Natural killer cell (primary cell): ENCODE data around the gene HES3. TPM values are rescaled to one million over a fixed set of nuclear protein-coding genes. Genes with fewer than 3 reads are reported as not detected.

ENCODE experiments used
- ATAC-seq, 3 donors: fragments of 150-1000 bp in 2 of 3; fragments of 200-7000 bp in 1 of 3; cut with Tn5 transposase; 1 replicate in 1 of 3; 2 replicates in 2 of 3; pipeline ENCODE4 v1.10.0; 2021; ENCODE audit warnings: mild to moderate bottlenecking in 2 of 3, moderate library complexity in 2 of 3
- DNase-seq, 2 donors: peaks; one replicate each; pipeline versions ENCODE4 v3.0.0 to v3.0.0-alpha.2; 2013 to 2021; ENCODE audit warnings: mixed read lengths in 1 of 2
- H3K27ac ChIP-seq: one replicate; pipeline ENCODE4 v1.5.1; 2013; ENCODE audit warnings: mild to moderate bottlenecking, low read length
- H3K27me3 ChIP-seq: one replicate; pipeline ENCODE4 v1.6.1; 2013; ENCODE audit warnings: low read length; ENCODE audit not compliant: control insufficient read depth, insufficient read depth
- H3K36me3 ChIP-seq: one replicate; pipeline ENCODE4 v1.6.1; 2013; ENCODE audit warnings: low read length; ENCODE audit not compliant: control insufficient read depth, insufficient read depth
- H3K4me1 ChIP-seq: one replicate; pipeline ENCODE4 v1.6.1; 2013; ENCODE audit warnings: low read length; ENCODE audit not compliant: control insufficient read depth, insufficient read depth
- H3K4me3 ChIP-seq: one replicate; pipeline ENCODE4 v1.5.1; 2013; ENCODE audit warnings: low read length
- H3K9me3 ChIP-seq: one replicate; pipeline ENCODE4 v1.6.1; 2013; ENCODE audit warnings: low read length; ENCODE audit not compliant: control insufficient read depth, insufficient read depth
- H3K27ac Mint-ChIP-seq, 2 donors: one replicate each; pipeline ENCODE4 v1.8.0; 2022; ENCODE audit warnings: mild to moderate bottlenecking in 2 of 2, mixed read lengths in 2 of 2, moderate library complexity in 1 of 2
- H3K27me3 Mint-ChIP-seq, 2 donors: one replicate each; pipeline ENCODE4 v1.8.0; 2022; ENCODE audit warnings: low read depth in 2 of 2, mixed read lengths in 2 of 2
- H3K36me3 Mint-ChIP-seq: one replicate; pipeline ENCODE4 v1.8.0; 2022; ENCODE audit warnings: mixed read lengths
- H3K4me1 Mint-ChIP-seq, 2 donors: one replicate each; pipeline ENCODE4 v1.8.0; 2022; ENCODE audit warnings: mixed read lengths in 2 of 2
- H3K4me3 Mint-ChIP-seq: one replicate; pipeline ENCODE4 v1.8.0; 2022; ENCODE audit warnings: mild to moderate bottlenecking, moderate library complexity, mixed read lengths
- H3K9me3 Mint-ChIP-seq, 2 donors: one replicate each; pipeline ENCODE4 v1.8.0; 2022; ENCODE audit warnings: mixed read lengths in 2 of 2
- CTCF ChIP-seq: fragments of 200-600 bp; IDR thresholded peaks from one replicate; pipeline ENCODE4 v1.8.0; 2022; ENCODE audit warnings: antibody characterized with exemption
- WGBS: methylation state at CpG from one replicate; pipeline ENCODE4 v1.1.7; 2013; ENCODE audit warnings: missing lambda C conversion rate; ENCODE audit not compliant: insufficient coverage; 5-methylcytosine and 5-hydroxymethylcytosine counted together
- intact Hi-C: fragments of 100-400 bp; cut with micrococcal nuclease; formaldehyde crosslinking; loops from one replicate; pipeline ENCODE4 v1.14.2; 2022
- total RNA-seq, 4 donors: library from RNA; stranded (reverse); fragments of 120-200 nt in 1 of 4; gene quantifications; one replicate each; pipeline versions ENCODE4 v1.2.3 to v1.2.4, GENCODE V29; 2013 to 2022

Gene HES3
- total RNA-seq, 3 donors from 2014 or later (not counting 1 experiment from before 2014, with no cell fraction given): not detected

- Histone ChIP-seq H3K4me1 (no peaks in the 10 kb centered on the region), H3K27me3 (no peaks in the 10 kb centered on the region), H3K36me3 (no peaks in the 10 kb centered on the region), H3K9me3 (no peaks in the 10 kb centered on the region), H3K27ac (no peak overlapping the region), H3K4me3 (no peak overlapping the region)
- no peak for TF ChIP-seq CTCF
- intact Hi-C loops: no loop called here
- peaks cover 0 to 5% of the 10 kb centered on the region in 2 donors for H3K4me1 Mint-ChIP-seq
- no peak for ATAC-seq
- no peaks in the 10 kb centered on the region for H3K36me3 Mint-ChIP-seq
- 96% methylated on average over 19 of the region's 19 CpGs for WGBS
- H3K27me3 Mint-ChIP-seq: no peaks in the 10 kb centered on the region
- H3K4me3 Mint-ChIP-seq: no peak overlapping the region
- H3K9me3 Mint-ChIP-seq: no peaks in the 10 kb centered on the region
- H3K27ac Mint-ChIP-seq: no peak overlapping the region
- DNase-seq: no peak
These were observed 29.5 kb downstream of the HES3 start for GRCh38 chr1:6273380-6273891.

GRCh38 chr1:6274102-6274501 is 30.1 kb downstream of the HES3 start:
- Histone ChIP-seq H3K27me3 (no peaks in the 10 kb centered on the region), H3K4me3 (no peak overlapping the region), H3K9me3 (no peaks in the 10 kb centered on the region), H3K36me3 (no peaks in the 10 kb centered on the region), H3K4me1 (no peaks in the 10 kb centered on the region), H3K27ac (no peak overlapping the region)
- Mint-ChIP-seq H3K27ac (no peak overlapping the region), H3K9me3 (no peaks in the 10 kb centered on the region), H3K4me1 (peaks cover 0 to 5% of the 10 kb centered on the region in 2 donors), H3K27me3 (no peaks in the 10 kb centered on the region), H3K36me3 (no peaks in the 10 kb centered on the region), H3K4me3 (no peak overlapping the region)
- 96% methylated on average over 11 of the region's 11 CpGs for WGBS
- ATAC-seq: no peak
- intact Hi-C loops: no loop called here
- no peak for TF ChIP-seq CTCF
- no peak for DNase-seq

- no peak overlapping the region for H3K4me3 ChIP-seq
- H3K4me1 ChIP-seq: no peaks in the 10 kb centered on the region
- no peaks in the 10 kb centered on the region for H3K9me3 Mint-ChIP-seq
- no peak overlapping the region for H3K27ac Mint-ChIP-seq
- no peak for TF ChIP-seq CTCF
- 97% methylated on average over 16 of the region's 16 CpGs for WGBS
- no peaks in the 10 kb centered on the region for H3K36me3 Mint-ChIP-seq
- DNase-seq: no peak
- H3K36me3 ChIP-seq: no peaks in the 10 kb centered on the region
- H3K4me3 Mint-ChIP-seq: no peak overlapping the region
- no peak overlapping the region for H3K27ac ChIP-seq
- H3K9me3 ChIP-seq: no peaks in the 10 kb centered on the region
- ATAC-seq: no peak
- H3K4me1 Mint-ChIP-seq: peaks cover 0 to 5% of the 10 kb centered on the region in 2 donors
- H3K27me3 ChIP-seq: no peaks in the 10 kb centered on the region
- intact Hi-C loops: no loop called here
- no peaks in the 10 kb centered on the region for H3K27me3 Mint-ChIP-seq
These were observed 30.7 kb downstream of the HES3 start for GRCh38 chr1:6274622-6275139.
